ENCODE data around the gene SEBOX.

Gene SEBOX

DNA sequence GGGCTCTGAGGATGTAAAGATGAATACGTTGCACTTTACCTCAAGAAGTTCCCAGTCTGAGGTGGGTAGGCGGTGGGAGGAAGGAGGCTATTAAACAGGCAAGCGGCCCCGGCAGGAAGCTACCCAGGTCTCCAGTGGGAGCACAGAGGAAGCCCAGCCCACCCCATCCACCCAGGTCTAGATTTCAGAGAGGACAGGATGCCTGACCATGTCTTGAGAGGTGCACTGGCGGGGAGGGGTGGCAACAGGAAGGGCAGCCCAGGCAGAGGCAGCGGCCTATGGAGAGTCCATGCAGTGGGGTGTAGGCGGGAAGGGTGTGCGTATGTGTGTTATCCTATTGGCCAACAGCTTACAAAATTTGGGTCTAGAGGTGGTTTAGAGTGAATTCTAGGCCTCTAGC is 20.4 kb upstream of the SEBOX start:
- H3K27ac ChIP-seq = peak overlapping the region; percentile 90
- TF ChIP-seq ZFX (IDR thresholded peaks at IDR 0.05; ENCODE audit: borderline replicate concordance) = no peak
- TF ChIP-seq, protein P1, sequence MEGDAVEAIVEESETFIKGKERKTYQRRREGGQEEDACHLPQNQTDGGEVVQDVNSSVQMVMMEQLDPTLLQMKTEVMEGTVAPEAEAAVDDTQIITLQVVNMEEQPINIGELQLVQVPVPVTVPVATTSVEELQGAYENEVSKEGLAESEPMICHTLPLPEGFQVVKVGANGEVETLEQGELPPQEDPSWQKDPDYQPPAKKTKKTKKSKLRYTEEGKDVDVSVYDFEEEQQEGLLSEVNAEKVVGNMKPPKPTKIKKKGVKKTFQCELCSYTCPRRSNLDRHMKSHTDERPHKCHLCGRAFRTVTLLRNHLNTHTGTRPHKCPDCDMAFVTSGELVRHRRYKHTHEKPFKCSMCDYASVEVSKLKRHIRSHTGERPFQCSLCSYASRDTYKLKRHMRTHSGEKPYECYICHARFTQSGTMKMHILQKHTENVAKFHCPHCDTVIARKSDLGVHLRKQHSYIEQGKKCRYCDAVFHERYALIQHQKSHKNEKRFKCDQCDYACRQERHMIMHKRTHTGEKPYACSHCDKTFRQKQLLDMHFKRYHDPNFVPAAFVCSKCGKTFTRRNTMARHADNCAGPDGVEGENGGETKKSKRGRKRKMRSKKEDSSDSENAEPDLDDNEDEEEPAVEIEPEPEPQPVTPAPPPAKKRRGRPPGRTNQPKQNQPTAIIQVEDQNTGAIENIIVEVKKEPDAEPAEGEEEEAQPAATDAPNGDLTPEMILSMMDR (IDR thresholded peaks at IDR 0.05) = no peak

DNA sequence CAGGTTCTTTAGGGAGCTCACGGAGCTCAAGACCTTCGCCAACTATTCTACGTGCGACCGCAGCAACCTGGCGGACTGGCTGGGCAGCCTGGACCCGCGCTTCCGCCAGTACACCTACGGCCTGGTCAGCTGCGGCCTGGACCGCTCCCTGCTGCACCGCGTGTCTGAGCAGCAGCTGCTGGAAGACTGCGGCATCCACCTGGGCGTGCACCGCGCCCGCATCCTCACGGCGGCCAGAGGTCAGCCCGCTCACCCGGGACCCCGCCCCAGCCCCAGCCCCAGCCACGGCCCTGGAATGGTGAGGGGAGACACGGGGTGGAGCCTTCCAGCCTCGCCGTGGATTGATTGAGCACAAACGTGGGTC is 20.0 kb upstream of the SEBOX start:
- H3K27ac ChIP-seq = peak overlapping the region; percentile 90
- TF ChIP-seq, protein P1 (IDR thresholded peaks at IDR 0.05) = no peak
- no peak for TF ChIP-seq ZFX (IDR thresholded peaks at IDR 0.05; ENCODE audit: borderline replicate concordance)

DNA sequence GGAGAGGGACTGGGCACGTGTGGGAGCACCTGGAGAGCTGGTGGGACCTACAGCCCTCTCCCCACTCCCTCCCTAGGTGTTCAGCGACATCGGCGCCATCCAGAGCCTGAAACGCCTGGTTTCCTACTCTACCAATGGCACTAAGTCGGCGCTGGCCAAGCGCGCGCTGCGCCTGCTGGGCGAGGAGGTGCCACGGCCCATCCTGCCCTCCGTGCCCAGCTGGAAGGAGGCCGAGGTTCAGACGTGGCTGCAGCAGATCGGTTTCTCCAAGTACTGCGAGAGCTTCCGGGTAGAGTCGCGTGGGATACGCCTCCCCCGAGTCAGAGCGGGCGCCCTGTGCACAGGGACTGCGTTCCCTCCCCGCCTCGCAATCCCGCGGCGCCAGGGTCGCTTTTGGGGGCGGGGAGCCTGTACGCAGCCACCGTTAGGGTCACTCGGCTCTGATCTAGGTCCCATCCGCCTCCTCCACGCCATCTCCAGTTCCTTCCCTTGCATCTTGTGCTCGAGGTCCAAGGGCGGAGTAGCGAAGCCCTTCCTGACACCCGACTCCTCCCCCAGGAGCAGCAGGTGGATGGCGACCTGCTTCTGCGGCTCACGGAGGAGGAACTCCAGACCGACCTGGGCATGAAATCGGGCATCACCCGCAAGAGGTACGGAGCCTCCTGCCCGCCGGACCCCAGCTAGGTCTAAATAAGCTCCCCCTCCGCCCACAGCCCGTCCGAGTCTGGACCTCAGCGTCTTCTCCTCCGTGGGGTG is 19.5 kb upstream of the SEBOX start:
- TF ChIP-seq, protein P1 (IDR thresholded peaks at IDR 0.05) = no peak
- TF ChIP-seq ZFX (IDR thresholded peaks at IDR 0.05; ENCODE audit: borderline replicate concordance) = no peak
- H3K27ac ChIP-seq = peak overlapping the region; percentile 90

DNA sequence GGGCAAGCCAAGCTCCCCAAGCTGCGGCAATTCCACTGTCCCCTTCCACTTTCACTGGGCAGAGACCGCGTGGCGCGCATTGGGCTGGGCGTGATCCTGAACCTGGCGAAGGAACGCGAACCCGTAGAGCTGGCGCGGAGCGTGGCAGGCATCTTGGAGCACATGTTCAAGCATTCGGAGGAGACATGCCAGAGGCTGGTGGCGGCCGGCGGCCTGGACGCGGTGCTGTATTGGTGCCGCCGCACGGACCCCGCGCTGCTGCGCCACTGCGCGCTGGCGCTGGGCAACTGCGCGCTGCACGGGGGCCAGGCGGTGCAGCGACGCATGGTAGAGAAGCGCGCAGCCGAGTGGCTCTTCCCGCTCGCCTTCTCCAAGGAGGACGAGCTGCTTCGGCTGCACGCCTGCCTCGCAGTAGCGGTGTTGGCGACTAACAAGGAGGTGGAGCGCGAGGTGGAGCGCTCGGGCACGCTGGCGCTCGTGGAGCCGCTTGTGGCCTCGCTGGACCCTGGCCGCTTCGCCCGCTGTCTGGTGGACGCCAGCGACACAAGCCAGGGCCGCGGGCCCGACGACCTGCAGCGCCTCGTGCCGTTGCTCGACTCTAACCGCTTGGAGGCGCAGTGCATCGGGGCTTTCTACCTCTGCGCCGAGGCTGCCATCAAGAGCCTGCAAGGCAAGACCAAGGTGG is 16.3 kb upstream of the SEBOX start:
- H3K27ac ChIP-seq = peak overlapping the region; percentile 70
- no peak for TF ChIP-seq ZFX (IDR thresholded peaks at IDR 0.05; ENCODE audit: borderline replicate concordance)
- TF ChIP-seq, protein P1 (IDR thresholded peaks at IDR 0.05) = no peak

DNA sequence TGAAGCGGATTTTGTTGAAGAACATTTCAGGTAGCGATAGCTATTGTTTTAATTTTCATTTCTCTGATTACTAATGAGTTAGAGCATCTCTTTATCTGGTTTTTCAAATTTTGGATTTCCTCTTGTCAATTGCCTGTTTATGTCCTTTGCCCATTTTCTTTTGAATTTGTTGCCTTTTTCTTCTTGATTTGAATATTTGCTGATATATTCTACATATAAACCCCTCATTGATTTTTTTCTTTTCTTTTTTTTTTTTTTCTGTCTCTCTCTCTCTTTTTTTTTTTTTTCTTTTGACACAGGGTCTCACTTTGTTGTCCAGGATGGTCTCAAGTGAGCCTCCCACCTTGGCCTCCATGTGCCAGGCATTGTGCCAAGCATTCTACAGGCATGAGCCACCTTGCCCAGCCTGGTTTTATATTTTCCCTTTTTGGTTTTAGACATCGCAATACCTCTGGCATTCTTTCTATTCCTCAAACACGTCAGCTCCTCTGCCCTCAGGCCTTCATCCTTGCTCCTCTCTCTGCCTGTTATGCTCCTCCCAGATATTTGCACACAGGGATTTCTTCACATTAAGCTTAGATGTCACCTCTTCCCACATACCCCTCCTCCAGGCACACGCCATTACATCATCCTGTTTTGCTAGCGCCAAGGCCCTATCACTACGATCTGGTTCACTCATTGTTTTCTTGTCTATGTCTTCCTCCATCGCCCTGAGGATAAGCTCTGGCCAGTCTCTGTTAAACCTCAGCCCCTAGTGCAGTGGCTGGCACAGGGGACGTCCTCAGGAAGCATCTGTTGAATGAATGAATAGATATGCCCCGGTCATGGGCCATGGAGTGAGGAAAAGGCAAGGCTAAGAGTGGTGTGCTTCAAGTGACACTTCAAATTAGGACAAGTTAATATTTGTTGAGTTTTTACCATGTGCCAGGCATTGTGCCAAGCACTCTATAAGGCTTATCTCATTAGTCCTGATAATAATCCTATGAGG is 15.1 kb upstream of the SEBOX start:
- peak overlapping the region; percentile 70 for H3K27ac ChIP-seq
- no peak for TF ChIP-seq ZFX (IDR thresholded peaks at IDR 0.05; ENCODE audit: borderline replicate concordance)
- TF ChIP-seq, protein P1 (IDR thresholded peaks at IDR 0.05) = no peak

DNA sequence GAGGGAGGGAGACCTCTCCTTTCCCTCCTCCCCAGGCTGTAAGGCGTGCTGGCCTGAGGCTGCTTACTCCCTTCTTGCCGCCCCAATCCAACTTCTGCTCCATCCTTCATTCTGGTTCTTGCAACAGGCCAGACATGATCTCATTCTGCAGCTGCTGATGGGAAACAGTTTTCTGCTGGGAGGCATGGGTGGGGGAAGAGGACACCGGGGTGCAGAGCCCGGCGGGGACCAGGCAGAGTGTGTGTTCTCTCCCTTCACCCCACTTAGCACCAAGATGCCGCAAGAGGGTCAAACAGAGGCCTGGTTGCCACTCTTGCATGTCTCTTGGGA is 7.9 kb upstream of the SEBOX start:
- TF ChIP-seq, protein P1 (IDR thresholded peaks at IDR 0.05) = no peak
- TF ChIP-seq ZFX (IDR thresholded peaks at IDR 0.05; ENCODE audit: borderline replicate concordance) = no peak
- H3K27ac ChIP-seq = peak overlapping the region; percentile 86
